ENCODE results near the gene AURKA. TPM values are rescaled to one million over a fixed set of nuclear protein-coding genes. Genes with fewer than 3 reads are reported as not detected.
"Not testable (repeated sequence)": the region's sequence is repeated elsewhere in the genome, so short reads cannot be mapped to it uniquely, and the experiment has no call there.

Gene AURKA
- total RNA-seq, 1 experiment from 2014 or later, result 139 TPM

DNA sequence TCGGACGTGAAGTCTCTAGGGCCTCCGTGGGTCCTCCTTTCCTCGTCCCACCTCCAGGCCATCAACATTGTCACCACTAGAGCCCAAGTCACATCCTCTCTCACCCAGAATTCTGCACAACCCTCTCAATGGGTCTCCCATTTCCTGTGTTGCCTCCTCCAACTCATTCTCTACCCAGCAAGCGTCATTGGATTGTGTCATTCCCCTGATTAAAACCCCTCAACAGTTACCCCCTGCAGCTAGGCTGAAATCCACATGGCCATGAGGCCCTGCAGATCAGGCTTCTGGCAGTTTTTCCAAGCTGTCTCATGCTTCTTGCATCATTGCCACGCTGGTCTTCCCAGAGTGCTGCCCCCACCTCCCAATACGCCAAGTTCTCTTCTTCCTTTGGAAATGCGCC, 46.1 kb downstream of the AURKA start:
- no peak overlapping the region for H3K4me3 ChIP-seq (ENCODE audit: low read length)
- H3F3A ChIP-seq (ENCODE audit: low read length, unreplicated experiment), result no peaks in the 10 kb centered on the region
- H3K4me2 ChIP-seq (ENCODE audit: low read length), result no peak overlapping the region
- no peaks in the 10 kb centered on the region for H3K9me2 ChIP-seq (replicated peaks; ENCODE audit: low read length)
- DNase-seq, result no peak
- TF ChIP-seq EZH2phosphoT487 (IDR thresholded peaks at IDR 0.05; ENCODE audit: borderline replicate concordance, low read length) (no peak), EZH2 (IDR thresholded peaks at IDR 0.05; ENCODE audit: low read length, unreplicated experiment) (no peak)
- TF ChIP-seq, protein P1, sequence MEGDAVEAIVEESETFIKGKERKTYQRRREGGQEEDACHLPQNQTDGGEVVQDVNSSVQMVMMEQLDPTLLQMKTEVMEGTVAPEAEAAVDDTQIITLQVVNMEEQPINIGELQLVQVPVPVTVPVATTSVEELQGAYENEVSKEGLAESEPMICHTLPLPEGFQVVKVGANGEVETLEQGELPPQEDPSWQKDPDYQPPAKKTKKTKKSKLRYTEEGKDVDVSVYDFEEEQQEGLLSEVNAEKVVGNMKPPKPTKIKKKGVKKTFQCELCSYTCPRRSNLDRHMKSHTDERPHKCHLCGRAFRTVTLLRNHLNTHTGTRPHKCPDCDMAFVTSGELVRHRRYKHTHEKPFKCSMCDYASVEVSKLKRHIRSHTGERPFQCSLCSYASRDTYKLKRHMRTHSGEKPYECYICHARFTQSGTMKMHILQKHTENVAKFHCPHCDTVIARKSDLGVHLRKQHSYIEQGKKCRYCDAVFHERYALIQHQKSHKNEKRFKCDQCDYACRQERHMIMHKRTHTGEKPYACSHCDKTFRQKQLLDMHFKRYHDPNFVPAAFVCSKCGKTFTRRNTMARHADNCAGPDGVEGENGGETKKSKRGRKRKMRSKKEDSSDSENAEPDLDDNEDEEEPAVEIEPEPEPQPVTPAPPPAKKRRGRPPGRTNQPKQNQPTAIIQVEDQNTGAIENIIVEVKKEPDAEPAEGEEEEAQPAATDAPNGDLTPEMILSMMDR (conservative IDR thresholded peaks at IDR 0.05; ENCODE audit: low read depth, low read length), result no peak
- no peaks in the 10 kb centered on the region for H3K9me3 ChIP-seq (ENCODE audit: low read length)
- ATAC-seq, result no peak
- ChIA-PET CTCF (no interaction called here), POLR2A (ENCODE audit: unreplicated experiment) (no interaction called here)
- intact Hi-C loops (cut with micrococcal nuclease), result loop anchor here (2.0 kb wide), 1 partner anchor 143 kb away; no protein-coding TSS in a partner anchor
- no peaks in the 10 kb centered on the region for H4K20me1 ChIP-seq (ENCODE audit: low read length)
- H3K27me3 ChIP-seq (ENCODE audit: low read length), result peaks cover 32% of the 10 kb centered on the region
- no peak overlapping the region for H3K9ac ChIP-seq (ENCODE audit: low read length)
- no TSS peak for BruUV-seq (replicated peaks)
- H3K27ac ChIP-seq (ENCODE audit: low read length), result no peak overlapping the region
- H2AFZ ChIP-seq (ENCODE audit: low read length), result no peak overlapping the region
- no peaks in the 10 kb centered on the region for H3K79me2 ChIP-seq (ENCODE audit: low read length)
- H3K4me1 ChIP-seq (ENCODE audit: insufficient read depth, low read length), result no peaks in the 10 kb centered on the region
- H3K36me3 ChIP-seq (ENCODE audit: low read depth, low read length), result no peaks in the 10 kb centered on the region

DNA sequence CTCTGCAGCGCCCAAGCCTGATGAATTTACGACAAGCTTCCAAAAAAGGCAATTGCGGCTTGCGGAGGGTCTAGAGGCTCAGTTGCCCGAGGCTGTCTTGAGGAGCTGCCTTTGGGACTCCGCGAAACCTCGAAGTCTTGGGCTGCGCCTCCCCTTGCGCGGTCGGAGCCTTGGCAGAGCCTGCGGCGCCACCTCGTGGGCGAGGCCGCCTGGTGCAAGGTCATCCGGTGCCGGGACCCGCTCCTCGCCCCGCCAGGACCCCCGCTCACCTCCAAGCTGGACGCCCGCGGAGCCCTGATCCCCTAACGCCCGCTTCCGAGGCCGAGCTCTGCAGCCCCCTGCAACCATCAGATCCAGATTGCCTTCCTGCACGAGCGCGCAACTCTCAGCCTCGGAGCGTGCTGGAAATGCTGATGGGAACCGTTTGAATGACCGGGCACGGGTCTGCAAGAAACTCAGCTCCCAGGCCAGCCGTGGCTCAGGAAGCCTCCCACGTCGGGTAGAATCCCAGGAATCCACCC, 48.1 kb downstream of the AURKA start:
- H3K4me3 ChIP-seq (ENCODE audit: low read length), result 0 out of 2 replicates have a peak overlapping the region, but pooled peaks have one; percentile 33
- H3K27me3 ChIP-seq (ENCODE audit: low read length), result peaks cover 32% of the 10 kb centered on the region
- intact Hi-C loops (cut with micrococcal nuclease), result loop anchor here (1.0 to 2.0 kb wide), 2 partner anchors 96 to 141 kb away; partner anchors contain the start of gene MC3R
- no peak for TF ChIP-seq EZH2phosphoT487 (IDR thresholded peaks at IDR 0.05; ENCODE audit: borderline replicate concordance, low read length)
- TF ChIP-seq, protein P1 (conservative IDR thresholded peaks at IDR 0.05; ENCODE audit: low read depth, low read length), result peak; percentile 96
- no peak for TF ChIP-seq EZH2 (IDR thresholded peaks at IDR 0.05; ENCODE audit: low read length, unreplicated experiment)
- no peak overlapping the region for H3K9ac ChIP-seq (ENCODE audit: low read length)
- no TSS peak for BruUV-seq (replicated peaks)
- H3K9me3 ChIP-seq (ENCODE audit: low read length), result no peaks in the 10 kb centered on the region
- ChIA-PET POLR2A (ENCODE audit: unreplicated experiment) (no interaction called here), CTCF (interaction anchor here (0.6 kb wide), 1 partner anchor 25 kb away, joined by 6 read pairs; no protein-coding TSS in a partner anchor)
- no peaks in the 10 kb centered on the region for H3K36me3 ChIP-seq (ENCODE audit: low read depth, low read length)
- H3K9me2 ChIP-seq (replicated peaks; ENCODE audit: low read length), result no peaks in the 10 kb centered on the region
- no peak overlapping the region for H3K27ac ChIP-seq (ENCODE audit: low read length)
- no peaks in the 10 kb centered on the region for H3K4me1 ChIP-seq (ENCODE audit: insufficient read depth, low read length)
- DNase-seq (peak; percentile 61), ATAC-seq (peak; percentile 94)
- no peaks in the 10 kb centered on the region for H3F3A ChIP-seq (ENCODE audit: low read length, unreplicated experiment)
- peak overlapping the region; percentile 42; the same call in 1 of the 2 replicates for H2AFZ ChIP-seq (ENCODE audit: low read length)
- no peaks in the 10 kb centered on the region for H4K20me1 ChIP-seq (ENCODE audit: low read length)
- H3K4me2 ChIP-seq (ENCODE audit: low read length), result peak overlapping the region; percentile 60
- no peaks in the 10 kb centered on the region for H3K79me2 ChIP-seq (ENCODE audit: low read length)

DNA sequence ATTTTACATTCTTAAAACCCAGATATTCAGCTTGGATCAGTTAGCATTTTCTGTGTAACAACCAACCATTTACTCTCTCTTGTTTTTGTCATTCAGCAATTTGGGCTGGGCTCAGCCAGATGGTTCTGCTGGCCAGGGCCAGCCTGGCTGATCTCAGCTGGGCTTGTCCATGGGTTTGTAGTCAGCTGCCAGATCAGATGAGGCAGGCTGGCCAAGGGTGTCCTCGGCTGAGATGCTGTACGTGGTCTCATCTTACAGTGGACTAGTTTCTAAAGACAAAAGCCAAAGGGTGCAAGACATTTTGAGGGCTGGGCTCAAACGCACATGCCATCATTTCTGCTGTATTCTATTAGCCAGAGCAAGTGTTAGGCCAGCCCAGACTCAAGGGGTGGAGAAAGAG, 49.2 kb downstream of the AURKA start:
- Histone ChIP-seq H3K36me3 (ENCODE audit: low read depth, low read length) (no peaks in the 10 kb centered on the region), H3K79me2 (ENCODE audit: low read length) (no peaks in the 10 kb centered on the region), H4K20me1 (ENCODE audit: low read length) (no peaks in the 10 kb centered on the region), H3K4me1 (ENCODE audit: insufficient read depth, low read length) (no peaks in the 10 kb centered on the region), H3K27me3 (ENCODE audit: low read length) (peaks cover 29% of the 10 kb centered on the region), H3K9me3 (ENCODE audit: low read length) (no peaks in the 10 kb centered on the region), H3K9ac (ENCODE audit: low read length) (no peak overlapping the region), H3K27ac (ENCODE audit: low read length) (no peak overlapping the region), H3K9me2 (replicated peaks; ENCODE audit: low read length) (no peaks in the 10 kb centered on the region), H3K4me2 (ENCODE audit: low read length) (no peak overlapping the region), H2AFZ (ENCODE audit: low read length) (no peak overlapping the region), H3F3A (ENCODE audit: low read length, unreplicated experiment) (no peaks in the 10 kb centered on the region), H3K4me3 (ENCODE audit: low read length) (no peak overlapping the region)
- DNase-seq, result no peak
- ChIA-PET POLR2A (ENCODE audit: unreplicated experiment) (no interaction called here), CTCF (no interaction called here)
- intact Hi-C loops (cut with micrococcal nuclease), result loop anchor here (1.0 kb wide), 1 partner anchor 94 kb away; the partner anchor contains the start of gene MC3R
- ATAC-seq, result no peak
- no peak for TF ChIP-seq EZH2phosphoT487 (IDR thresholded peaks at IDR 0.05; ENCODE audit: borderline replicate concordance, low read length)
- TF ChIP-seq, protein P1 (conservative IDR thresholded peaks at IDR 0.05; ENCODE audit: low read depth, low read length), result no peak
- no peak for TF ChIP-seq EZH2 (IDR thresholded peaks at IDR 0.05; ENCODE audit: low read length, unreplicated experiment)
- no TSS peak for BruUV-seq (replicated peaks)

DNA sequence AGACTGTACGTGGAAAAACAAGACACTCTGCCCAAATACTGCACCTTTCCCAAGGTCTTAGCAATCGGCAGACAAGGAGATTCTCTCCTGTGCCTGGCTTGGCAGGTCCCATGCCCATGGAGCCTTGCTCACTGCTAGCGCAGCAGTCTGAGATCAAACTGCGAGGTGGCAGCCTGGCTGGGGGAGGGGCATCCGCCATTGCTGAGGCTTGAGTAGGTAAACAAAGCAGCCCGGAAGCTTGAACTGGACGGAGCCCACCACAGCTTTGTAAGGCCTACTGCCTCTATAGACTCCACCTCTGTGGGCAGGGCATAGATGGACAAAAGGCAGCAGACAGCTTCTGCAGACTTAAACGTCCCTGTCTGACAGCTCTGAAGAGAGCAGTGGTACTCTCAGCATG, 55.3 kb downstream of the AURKA start:
- H4K20me1 ChIP-seq (ENCODE audit: low read length); CTCF ChIA-PET; ATAC-seq; H3K9ac ChIP-seq (ENCODE audit: low read length); H3K4me3 ChIP-seq (ENCODE audit: low read length); H3K27ac ChIP-seq (ENCODE audit: low read length); H3K36me3 ChIP-seq (ENCODE audit: low read depth, low read length); H3K27me3 ChIP-seq (ENCODE audit: low read length); H3K79me2 ChIP-seq (ENCODE audit: low read length); H3K9me2 ChIP-seq (replicated peaks; ENCODE audit: low read length); DNase-seq; intact Hi-C loops (cut with micrococcal nuclease); H2AFZ ChIP-seq (ENCODE audit: low read length); H3K9me3 ChIP-seq (ENCODE audit: low read length); BruUV-seq (replicated peaks); H3K4me2 ChIP-seq (ENCODE audit: low read length); H3K4me1 ChIP-seq (ENCODE audit: insufficient read depth, low read length); H3F3A ChIP-seq (ENCODE audit: low read length, unreplicated experiment): not testable (repeated sequence)
- POLR2A ChIA-PET (ENCODE audit: unreplicated experiment), result interaction anchor here (0.6 kb wide), 1 partner anchor 1348 kb away, joined by 4 read pairs; no protein-coding TSS in a partner anchor
